CD14-positive monocyte (primary cell): ENCODE measurements around the gene CFAP74. TPM values are rescaled to one million over a fixed set of nuclear protein-coding genes. Genes with fewer than 3 reads are reported as not detected.

Experiments
- DNase-seq, 3 donors: peaks; one replicate each; pipeline ENCODE4 v3.0.0-alpha.2; 2011 to 2022
- H2AFZ ChIP-seq: 2 replicates; pipeline ENCODE4 v1.6.0; 2012; ENCODE audit warnings: mild to moderate bottlenecking, low read depth, low read length, inconsistent platforms; ENCODE audit not compliant: insufficient read depth, poor library complexity, severe bottlenecking
- H3K27ac ChIP-seq, 2 donors: 1 replicate in 1 of 2; 2 replicates in 1 of 2; pipeline ENCODE4 v1.5.1; 2012 to 2013; ENCODE audit warnings: low read length in 2 of 2, control low read depth in 1 of 2, inconsistent platforms in 1 of 2, low read depth in 1 of 2, mild to moderate bottlenecking in 1 of 2
- H3K27me3 ChIP-seq, 2 donors: one replicate each; pipeline versions ENCODE4 v1.6.0 to v1.6.1; 2011 to 2013; ENCODE audit warnings: low read length in 2 of 2; ENCODE audit not compliant: control insufficient read depth in 2 of 2, insufficient read depth in 2 of 2
- H3K36me3 ChIP-seq, 2 donors: replicated peaks in 1 of 2; 1 replicate in 1 of 2; 2 replicates in 1 of 2; pipeline versions ENCODE4 v1.5.1 to v1.6.1; 2012 to 2013; ENCODE audit warnings: low read length in 2 of 2, control low read depth in 1 of 2, inconsistent platforms in 1 of 2, mild to moderate bottlenecking in 1 of 2; ENCODE audit not compliant: insufficient read depth in 2 of 2, control insufficient read depth in 1 of 2
- H3K4me1 ChIP-seq, 2 donors: 1 replicate in 1 of 2; 2 replicates in 1 of 2; pipeline versions ENCODE4 v1.5.1 to v1.6.1; 2012 to 2013; ENCODE audit warnings: low read length in 2 of 2, control low read depth in 1 of 2, inconsistent platforms in 1 of 2, mild to moderate bottlenecking in 1 of 2, moderate library complexity in 1 of 2; ENCODE audit not compliant: insufficient read depth in 2 of 2, control insufficient read depth in 1 of 2
- H3K4me2 ChIP-seq: replicated peaks from 2 replicates; pipeline ENCODE3; 2012; ENCODE audit warnings: low read length, moderate library complexity, mild to moderate bottlenecking; ENCODE audit not compliant: poor library complexity, severe bottlenecking; ENCODE audit errors: extremely low read depth
- H3K4me3 ChIP-seq, 3 experiments: fragments of 200-600 bp in 1 of 3; sonication (generic) in 1 of 3; replicated peaks in 1 of 3; 1 replicate in 2 of 3; 2 replicates in 1 of 3; pipeline ENCODE4 v1.5.1; 2011 to 2013; ENCODE audit warnings: low read length in 3 of 3, mild to moderate bottlenecking in 3 of 3, control low read depth in 2 of 3, low read depth in 2 of 3, inconsistent platforms in 1 of 3, moderate library complexity in 1 of 3
- H3K79me2 ChIP-seq: 2 replicates; pipeline ENCODE4 v1.6.0; 2012; ENCODE audit warnings: mild to moderate bottlenecking, control low read depth, inconsistent platforms, low read length, moderate library complexity; ENCODE audit not compliant: insufficient read depth
- H3K9ac ChIP-seq: 2 replicates; pipeline ENCODE4 v1.6.0; 2017; ENCODE audit warnings: low read length, mild to moderate bottlenecking; ENCODE audit not compliant: insufficient read depth, poor library complexity, severe bottlenecking
- H3K9me3 ChIP-seq, 2 donors: replicated peaks in 1 of 2; 1 replicate in 1 of 2; 2 replicates in 1 of 2; pipeline versions ENCODE4 v1.5.1 to v1.6.1; 2012 to 2013; ENCODE audit warnings: low read length in 2 of 2, control low read depth in 1 of 2; ENCODE audit not compliant: control insufficient read depth in 1 of 2, insufficient read depth in 1 of 2
- H4K20me1 ChIP-seq: 2 replicates; pipeline ENCODE4 v1.6.0; 2012; ENCODE audit warnings: mild to moderate bottlenecking, low read length, control low read depth, moderate library complexity; ENCODE audit not compliant: insufficient read depth
- H3K27ac Mint-ChIP-seq, 7 donors: one replicate each; pipeline ENCODE4 v1.8.0; 2020; ENCODE audit warnings: mild to moderate bottlenecking in 7 of 7, mixed read lengths in 7 of 7, moderate library complexity in 6 of 7, inconsistent platforms in 2 of 7
- H3K27me3 Mint-ChIP-seq, 3 donors: one replicate each; pipeline ENCODE4 v1.8.0; 2021 to 2022; ENCODE audit warnings: low read depth in 3 of 3, mild to moderate bottlenecking in 3 of 3, mixed read lengths in 3 of 3, moderate library complexity in 3 of 3, inconsistent platforms in 1 of 3
- H3K36me3 Mint-ChIP-seq, 2 donors: one replicate each; pipeline ENCODE4 v1.8.0; 2020; ENCODE audit warnings: mixed read lengths in 2 of 2, inconsistent platforms in 1 of 2, mild to moderate bottlenecking in 1 of 2
- H3K4me1 Mint-ChIP-seq: one replicate; pipeline ENCODE4 v1.8.0; 2020; ENCODE audit warnings: mild to moderate bottlenecking, mixed read lengths
- H3K4me3 Mint-ChIP-seq, 2 donors: one replicate each; pipeline ENCODE4 v1.8.0; 2020; ENCODE audit warnings: mild to moderate bottlenecking in 2 of 2, mixed read lengths in 2 of 2, moderate library complexity in 1 of 2
- H3K9me3 Mint-ChIP-seq, 7 donors: one replicate each; pipeline ENCODE4 v1.8.0; 2020 to 2022; ENCODE audit warnings: mixed read lengths in 7 of 7, mild to moderate bottlenecking in 6 of 7, moderate library complexity in 6 of 7, inconsistent platforms in 2 of 7
- CTCF ChIP-seq: fragments of 200-600 bp; IDR thresholded peaks from one replicate; pipeline ENCODE4 v1.8.0; 2022; ENCODE audit warnings: antibody characterized with exemption, mild to moderate bottlenecking
- WGBS: methylation state at CpG from one replicate; pipeline ENCODE4 v1.1.5; 2013; ENCODE audit warnings: missing lambda C conversion rate; ENCODE audit not compliant: insufficient coverage; 5-methylcytosine and 5-hydroxymethylcytosine counted together
- intact Hi-C, 2 donors: fragments of 100-400 bp; cut with micrococcal nuclease; formaldehyde crosslinking; loops; one replicate each; pipeline versions ENCODE4 v1.15.0 to v1.15.1; 2023
- polyA plus RNA-seq, 3 donors: library from polyadenylated mRNA; depleted of rRNA in 1 of 3; unstranded in 2 of 3; stranded (reverse) in 1 of 3; fragments of 300-500 nt in 2 of 3; fragments of >200 nt in 1 of 3; fragmentation: Illumina TruSeq in 2 of 3; gene quantifications; 1 replicate in 2 of 3; 2 replicates in 1 of 3; pipeline ENCODE4 v1.2.3, GENCODE V29; 2012 to 2021

CFAP74 gene
- polyA plus RNA-seq, 3 donors = not detected

- Mint-ChIP-seq H3K4me1 (peaks cover 52% of the 10 kb centered on the region), H3K27me3 (peaks cover 0 to 2% (median 0%) of the 10 kb centered on the region in 3 donors), H3K4me3 (no peak overlapping the region), H3K36me3 (peaks cover 30 to 56% of the 10 kb centered on the region in 2 donors), H3K9me3 (no peaks in the 10 kb centered on the region), H3K27ac (peak overlapping the region in 2 of 7 donors; percentile 1 to 16)
- TF ChIP-seq CTCF = no peak
- DNase-seq = no peak
- H3K4me2 ChIP-seq = no peak overlapping the region
- intact Hi-C loops = no loop called here
- no peak overlapping the region for H3K4me3 ChIP-seq
- peaks cover 3 to 15% of the 10 kb centered on the region in 2 donors for H3K4me1 ChIP-seq
- H3K9me3 ChIP-seq = no peaks in the 10 kb centered on the region
- peaks cover 100% of the 10 kb centered on the region for H3K79me2 ChIP-seq
- peaks cover 100% of the 10 kb centered on the region for H4K20me1 ChIP-seq
- peaks cover 16 to 60% of the 10 kb centered on the region in 2 donors for H3K36me3 ChIP-seq
- H3K9ac ChIP-seq = no peak overlapping the region
- no peaks in the 10 kb centered on the region for H3K27me3 ChIP-seq
- no CpG with 5 or more reads among the region's 1 CpG for WGBS
- no peak overlapping the region for H3K27ac ChIP-seq
- no peak overlapping the region for H2AFZ ChIP-seq
These were observed 127.7 kb downstream of the CFAP74 start for GRCh38 chr1:1875932-1876331.

DNA sequence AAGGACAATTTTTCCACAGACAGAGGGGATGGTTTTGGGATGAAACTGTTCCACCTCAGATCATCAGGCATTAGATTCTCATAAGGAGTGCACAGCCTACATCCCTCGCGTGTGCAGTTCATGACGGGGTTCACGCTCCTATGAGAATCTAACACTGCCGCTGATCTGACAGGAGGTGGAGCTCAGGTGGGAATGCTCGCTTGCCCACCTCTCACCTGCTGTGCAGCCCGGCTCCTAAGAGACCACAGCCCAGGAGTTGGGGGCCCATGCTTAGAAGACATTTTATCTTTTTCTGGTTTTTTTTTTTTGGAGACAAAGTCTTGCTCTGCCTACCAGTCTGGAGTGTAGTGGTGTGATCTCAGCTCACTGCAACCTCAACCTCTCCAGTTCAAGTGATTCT is 128.7 kb downstream of the CFAP74 start:
- H3K4me1 Mint-ChIP-seq = peaks cover 56% of the 10 kb centered on the region
- Histone ChIP-seq H2AFZ (no peak overlapping the region), H3K4me3 (no peak overlapping the region), H4K20me1 (peaks cover 100% of the 10 kb centered on the region), H3K79me2 (peaks cover 100% of the 10 kb centered on the region), H3K4me1 (peaks cover 10 to 25% of the 10 kb centered on the region in 2 donors), H3K9me3 (no peaks in the 10 kb centered on the region), H3K4me2 (no peak overlapping the region), H3K36me3 (peaks cover 16 to 56% of the 10 kb centered on the region in 2 donors), H3K9ac (no peak overlapping the region), H3K27ac (no peak overlapping the region), H3K27me3 (no peaks in the 10 kb centered on the region)
- H3K27me3 Mint-ChIP-seq = peaks cover 0 to 2% (median 0%) of the 10 kb centered on the region in 3 donors
- peak overlapping the region in 3 of 7 donors; percentile 18 to 79 (median 64) for H3K27ac Mint-ChIP-seq
- DNase-seq = no peak
- no peaks in the 10 kb centered on the region for H3K9me3 Mint-ChIP-seq
- WGBS = 97% methylated on average over 6 of the region's 7 CpGs
- TF ChIP-seq CTCF = no peak
- H3K36me3 Mint-ChIP-seq = peaks cover 31 to 56% of the 10 kb centered on the region in 2 donors
- no peak overlapping the region for H3K4me3 Mint-ChIP-seq
- intact Hi-C loops = no loop called here
